Hepatocyte (in vitro differentiated cells): ENCODE data around the gene TMEM178A. TPM values are rescaled to one million over a fixed set of nuclear protein-coding genes. Genes with fewer than 3 reads are reported as not detected.

Experiments used
- DNase-seq: peaks from one replicate; pipeline ENCODE4 v3.0.0-alpha.2; 2016; ENCODE audit warnings: low spot score
- H2AFZ ChIP-seq: fragments of 200-600 bp; sonication (generic); 2 replicates; pipeline ENCODE4 v1.6.0; 2016; ENCODE audit warnings: antibody characterized with exemption, mild to moderate bottlenecking
- H3K27ac ChIP-seq: fragments of 200-600 bp; sonication (generic); 2 replicates; pipeline ENCODE4 v1.5.1; 2016; ENCODE audit warnings: mild to moderate bottlenecking
- H3K27me3 ChIP-seq: fragments of 200-600 bp; sonication (generic); 2 replicates; pipeline ENCODE4 v1.6.1; 2016
- H3K36me3 ChIP-seq: fragments of 200-600 bp; sonication (generic); replicated peaks from 2 replicates; pipeline ENCODE4 v1.5.1; 2016; ENCODE audit warnings: low read depth; ENCODE audit not compliant: insufficient read depth
- H3K4me1 ChIP-seq: fragments of 200-600 bp; sonication (generic); 2 replicates; pipeline ENCODE4 v1.5.1; 2016; ENCODE audit warnings: mild to moderate bottlenecking, moderate library complexity; ENCODE audit not compliant: insufficient read depth
- H3K4me2 ChIP-seq: fragments of 200-600 bp; sonication (generic); 2 replicates; pipeline ENCODE4 v1.6.0; 2016
- H3K4me3 ChIP-seq: fragments of 200-600 bp; sonication (generic); 2 replicates; pipeline ENCODE4 v1.5.1; 2016; ENCODE audit warnings: mild to moderate bottlenecking
- H3K79me2 ChIP-seq: fragments of 200-600 bp; sonication (generic); 2 replicates; pipeline ENCODE4 v1.6.0; 2017; ENCODE audit warnings: mild to moderate bottlenecking
- H3K9me2 ChIP-seq: fragments of 200-600 bp; sonication (generic); replicated peaks from 2 replicates; pipeline ENCODE4 v1.6.0; 2017; ENCODE audit warnings: mild to moderate bottlenecking; ENCODE audit not compliant: insufficient read depth
- H3K9me3 ChIP-seq: fragments of 200-600 bp; sonication (generic); 2 replicates; pipeline ENCODE4 v1.5.1; 2016; ENCODE audit warnings: low read depth, mild to moderate bottlenecking
- H4K20me1 ChIP-seq: fragments of 200-600 bp; sonication (generic); 2 replicates; pipeline ENCODE4 v1.6.0; 2016; ENCODE audit warnings: mild to moderate bottlenecking; ENCODE audit not compliant: insufficient read depth, poor library complexity, severe bottlenecking
- EZH2 ChIP-seq: fragments of 200-600 bp; sonication (generic); IDR thresholded peaks from 2 replicates; pipeline ENCODE4 v1.6.1; 2016; ENCODE audit warnings: antibody characterized with exemption, mild to moderate bottlenecking, borderline replicate concordance
- EZH2phosphoT487 ChIP-seq: fragments of 200-600 bp; sonication (generic); IDR thresholded peaks from one replicate; pipeline ENCODE4 v1.6.1; 2018; ENCODE audit warnings: antibody characterized with exemption, mild to moderate bottlenecking, low read depth, moderate library complexity; ENCODE audit not compliant: unreplicated experiment, severe bottlenecking
- WGBS: methylation state at CpG from one replicate; pipeline ENCODE4 v1.1.6; 2016; ENCODE audit warnings: low lambda C conversion rate; ENCODE audit errors: missing lambda C conversion rate; 5-methylcytosine and 5-hydroxymethylcytosine counted together
- polyA plus RNA-seq: library from polyadenylated mRNA; unstranded; fragments of >200 nt; fragmentation: Nextera tagmentation; extraction: Ambion mirVana; gene quantifications from 2 replicates; pipeline ENCODE4 v1.2.1, GENCODE V29; 2016
- total RNA-seq: library from RNA; depleted of rRNA; stranded (reverse); fragments of >200 nt; gene quantifications from 2 replicates; pipeline ENCODE4 v1.2.3, GENCODE V29; 2014
- TF ChIP-seq, protein P1 (sequence below): fragments of 200-600 bp; sonication (generic); IDR thresholded peaks from 2 replicates; pipeline ENCODE4 v1.5.1; 2016; ENCODE audit warnings: antibody characterized with exemption, mild to moderate bottlenecking; ENCODE audit not compliant: poor library complexity

The TMEM178A gene
- total and polyA plus RNA-seq, 2 experiments from 2014 or later = 3.9 to 6.6 TPM

DNA sequence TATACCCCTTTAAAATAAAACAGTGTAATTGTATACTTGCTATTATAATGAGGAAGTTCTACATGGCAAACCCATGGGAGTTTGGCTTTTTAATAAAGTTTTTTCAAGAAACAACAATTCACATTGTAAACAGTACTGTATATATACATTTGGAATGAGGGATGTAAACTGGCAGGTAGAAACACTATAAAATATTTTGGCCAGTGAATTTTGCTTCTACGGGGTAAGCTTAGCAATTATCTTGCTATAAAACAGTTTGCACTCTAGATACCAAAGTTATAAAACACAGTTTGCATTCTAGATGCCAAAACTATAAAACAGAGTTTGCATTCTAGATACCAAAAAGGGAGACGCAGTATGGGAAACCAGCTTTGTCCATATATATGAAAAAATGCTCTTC, 96.7 kb downstream of the TMEM178A start:
- no peak overlapping the region for H3K4me2 ChIP-seq
- WGBS = 63% methylated on average over 2 of the region's 2 CpGs
- H2AFZ ChIP-seq = no peak overlapping the region
- no peaks in the 10 kb centered on the region for H3K36me3 ChIP-seq
- no peak overlapping the region for H3K27ac ChIP-seq
- no peaks in the 10 kb centered on the region for H3K9me2 ChIP-seq
- TF ChIP-seq EZH2 (no peak), EZH2phosphoT487 (no peak)
- TF ChIP-seq, protein P1, sequence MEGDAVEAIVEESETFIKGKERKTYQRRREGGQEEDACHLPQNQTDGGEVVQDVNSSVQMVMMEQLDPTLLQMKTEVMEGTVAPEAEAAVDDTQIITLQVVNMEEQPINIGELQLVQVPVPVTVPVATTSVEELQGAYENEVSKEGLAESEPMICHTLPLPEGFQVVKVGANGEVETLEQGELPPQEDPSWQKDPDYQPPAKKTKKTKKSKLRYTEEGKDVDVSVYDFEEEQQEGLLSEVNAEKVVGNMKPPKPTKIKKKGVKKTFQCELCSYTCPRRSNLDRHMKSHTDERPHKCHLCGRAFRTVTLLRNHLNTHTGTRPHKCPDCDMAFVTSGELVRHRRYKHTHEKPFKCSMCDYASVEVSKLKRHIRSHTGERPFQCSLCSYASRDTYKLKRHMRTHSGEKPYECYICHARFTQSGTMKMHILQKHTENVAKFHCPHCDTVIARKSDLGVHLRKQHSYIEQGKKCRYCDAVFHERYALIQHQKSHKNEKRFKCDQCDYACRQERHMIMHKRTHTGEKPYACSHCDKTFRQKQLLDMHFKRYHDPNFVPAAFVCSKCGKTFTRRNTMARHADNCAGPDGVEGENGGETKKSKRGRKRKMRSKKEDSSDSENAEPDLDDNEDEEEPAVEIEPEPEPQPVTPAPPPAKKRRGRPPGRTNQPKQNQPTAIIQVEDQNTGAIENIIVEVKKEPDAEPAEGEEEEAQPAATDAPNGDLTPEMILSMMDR = no peak
- no peaks in the 10 kb centered on the region for H3K4me1 ChIP-seq
- H3K4me3 ChIP-seq = no peak overlapping the region
- no peak for DNase-seq
- H3K27me3 ChIP-seq = no peaks in the 10 kb centered on the region
- no peaks in the 10 kb centered on the region for H3K9me3 ChIP-seq
- no peaks in the 10 kb centered on the region for H3K79me2 ChIP-seq
- H4K20me1 ChIP-seq = no peaks in the 10 kb centered on the region

Other genes starting within 250 kb of the TMEM178A start
- 65.1 and 72.1 TPM in 2 replicates for gene MAP4K3, start 228.6 kb upstream of the TMEM178A start, total RNA-seq
- 24.5 and 27.2 TPM in 2 replicates for gene MAP4K3, start 228.6 kb upstream of the TMEM178A start, polyA plus RNA-seq
- 12.2 and 12.8 TPM in 2 replicates for gene THUMPD2, start 113.3 kb downstream of the TMEM178A start, total RNA-seq
- 6.5 and 8.3 TPM in 2 replicates for gene THUMPD2, start 113.3 kb downstream of the TMEM178A start, polyA plus RNA-seq